ENCODE data around the gene IMPA2. TPM values are rescaled to one million over a fixed set of nuclear protein-coding genes. Genes with fewer than 3 reads are reported as not detected.
"Not testable (repeated sequence)": the region's sequence is repeated elsewhere in the genome, so short reads cannot be mapped to it uniquely, and the experiment has no call there.

Gene IMPA2
- total RNA-seq, 4 donors from 2014 or later: 112 to 385 (median 215) TPM

DNA sequence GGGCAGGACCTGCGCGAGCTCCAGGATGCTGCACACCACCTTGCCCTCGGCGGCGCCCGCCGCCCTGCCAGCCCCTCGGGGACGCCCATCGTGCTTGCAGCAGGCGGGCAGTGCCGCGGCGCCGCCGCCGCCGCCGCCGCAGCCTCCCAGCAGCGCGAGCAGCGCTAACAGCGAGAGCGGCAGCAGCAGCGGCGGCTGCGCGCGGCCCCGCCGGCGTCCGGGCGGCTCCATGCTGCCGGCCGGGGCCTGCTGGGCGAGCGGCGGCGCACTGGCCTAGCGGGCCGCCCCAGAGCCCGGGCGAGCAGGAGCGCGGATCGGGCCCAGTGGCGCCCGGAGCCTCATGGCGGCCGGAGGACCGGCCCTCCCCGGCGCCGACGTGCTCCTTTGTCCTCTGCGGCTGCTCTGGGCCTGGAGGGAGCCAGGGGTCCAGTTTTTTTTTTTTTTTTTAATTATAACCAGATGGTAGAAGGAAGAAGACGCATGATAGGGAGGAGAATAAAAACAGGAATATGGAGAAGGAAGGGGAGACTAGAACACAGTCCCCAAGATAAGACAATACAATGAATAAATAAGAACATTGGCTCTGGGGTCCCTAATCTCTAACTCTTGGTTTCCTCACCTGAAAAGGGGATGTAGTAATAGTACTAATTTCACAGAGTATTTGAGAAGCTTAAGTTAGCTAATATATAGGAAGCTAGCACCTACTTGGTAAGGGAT is 95.3 kb downstream of the IMPA2 start:
- Histone ChIP-seq H3K36me3 (no peaks in the 10 kb centered on the region), H3K27ac (peak overlapping the region in 3 of 4 donors; percentile 64 to 78 (median 70)), H3K4me1 (no peaks in the 10 kb centered on the region), H3K4me3 (peak overlapping the region in 1 of 2 donors; percentile 46), H3K9me3 (no peaks in the 10 kb centered on the region), H3K27me3 (no peaks in the 10 kb centered on the region)
- WGBS, 2 donors (ENCODE audit: low coverage in 1 of 2): 40 to 50% methylated on average over 1 of the region's 59 CpGs
- peak; percentile 92 for ATAC-seq
- TF ChIP-seq, protein P1, sequence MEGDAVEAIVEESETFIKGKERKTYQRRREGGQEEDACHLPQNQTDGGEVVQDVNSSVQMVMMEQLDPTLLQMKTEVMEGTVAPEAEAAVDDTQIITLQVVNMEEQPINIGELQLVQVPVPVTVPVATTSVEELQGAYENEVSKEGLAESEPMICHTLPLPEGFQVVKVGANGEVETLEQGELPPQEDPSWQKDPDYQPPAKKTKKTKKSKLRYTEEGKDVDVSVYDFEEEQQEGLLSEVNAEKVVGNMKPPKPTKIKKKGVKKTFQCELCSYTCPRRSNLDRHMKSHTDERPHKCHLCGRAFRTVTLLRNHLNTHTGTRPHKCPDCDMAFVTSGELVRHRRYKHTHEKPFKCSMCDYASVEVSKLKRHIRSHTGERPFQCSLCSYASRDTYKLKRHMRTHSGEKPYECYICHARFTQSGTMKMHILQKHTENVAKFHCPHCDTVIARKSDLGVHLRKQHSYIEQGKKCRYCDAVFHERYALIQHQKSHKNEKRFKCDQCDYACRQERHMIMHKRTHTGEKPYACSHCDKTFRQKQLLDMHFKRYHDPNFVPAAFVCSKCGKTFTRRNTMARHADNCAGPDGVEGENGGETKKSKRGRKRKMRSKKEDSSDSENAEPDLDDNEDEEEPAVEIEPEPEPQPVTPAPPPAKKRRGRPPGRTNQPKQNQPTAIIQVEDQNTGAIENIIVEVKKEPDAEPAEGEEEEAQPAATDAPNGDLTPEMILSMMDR (IDR thresholded peaks at IDR 0.05): no peak
- TF ChIP-seq POLR2A (IDR thresholded peaks at IDR 0.05) (no peak), POLR2AphosphoS5 (IDR thresholded peaks at IDR 0.05) (no peak), EP300 (IDR thresholded peaks at IDR 0.05) (no peak)

DNA sequence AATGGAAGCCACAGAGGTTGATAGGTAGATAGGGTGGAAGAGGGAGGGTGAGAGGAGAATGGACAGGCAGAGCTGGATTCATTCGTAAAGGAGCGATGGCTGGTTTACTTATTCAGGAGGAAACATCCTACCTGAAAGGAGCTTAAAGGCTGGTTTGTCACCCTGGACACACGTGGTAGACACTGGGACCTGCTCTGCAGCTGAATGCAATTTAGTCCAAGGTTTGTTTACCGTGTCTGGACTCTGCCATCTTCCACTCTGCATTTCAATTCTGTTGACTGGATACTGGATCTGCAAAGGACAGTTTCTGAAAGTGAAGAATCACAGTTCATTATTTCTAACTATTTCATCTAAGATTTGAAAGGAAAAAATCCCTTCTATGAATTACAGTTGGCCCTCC is 96.7 kb downstream of the IMPA2 start:
- not testable (repeated sequence) for H3K27me3 ChIP-seq, H3K36me3 ChIP-seq, ATAC-seq, H3K27ac ChIP-seq, H3K9me3 ChIP-seq, H3K4me1 ChIP-seq, H3K4me3 ChIP-seq
- WGBS, 2 donors (ENCODE audit: low coverage in 1 of 2): 79% methylated on average over 2 of the region's 4 CpGs; no CpG with 5 or more reads in 1 of the 2 donors

DNA sequence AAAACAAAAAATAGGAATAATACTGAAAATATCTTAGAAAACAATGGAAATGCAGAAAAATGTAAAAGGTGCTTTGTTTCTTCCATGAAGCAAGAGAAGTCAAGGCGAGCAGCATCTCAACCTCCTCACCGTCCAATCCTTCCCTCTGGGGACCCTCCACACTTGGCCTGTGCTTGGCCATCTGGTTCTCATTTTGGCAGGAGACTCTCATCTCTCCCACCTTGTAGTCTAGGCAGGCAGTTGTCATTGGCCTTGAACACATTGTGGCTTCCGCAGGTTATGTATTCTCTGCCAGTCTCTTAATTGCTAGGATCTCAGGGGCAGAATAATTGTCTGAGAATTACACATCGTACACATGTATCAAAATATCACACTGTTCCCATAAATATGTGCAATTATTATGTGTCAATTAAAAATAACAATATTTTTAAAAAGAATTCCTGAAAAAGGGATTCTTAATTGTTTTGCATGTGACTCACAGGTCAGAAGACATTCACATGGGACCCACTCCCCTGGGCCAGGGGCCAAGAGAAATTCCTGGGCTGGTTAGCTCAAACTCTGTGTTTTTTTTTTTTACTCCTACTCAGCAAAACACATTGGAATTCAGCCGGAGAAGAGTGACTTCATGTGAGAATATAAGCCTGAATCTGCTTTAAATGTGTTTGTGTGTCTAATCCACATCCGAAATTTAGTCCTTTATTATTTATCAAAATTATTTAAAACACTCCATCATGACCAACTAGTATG is 98.4 kb downstream of the IMPA2 start:
- Histone ChIP-seq H3K36me3 (no peaks in the 10 kb centered on the region), H3K9me3 (no peaks in the 10 kb centered on the region), H3K27ac (no peak overlapping the region), H3K4me1 (no peaks in the 10 kb centered on the region), H3K27me3 (no peaks in the 10 kb centered on the region), H3K4me3 (no peak overlapping the region)
- 52 to 67% methylated on average over 5 to 6 of the region's 6 CpGs for WGBS, 2 donors (ENCODE audit: low coverage in 1 of 2)
- TF ChIP-seq EP300 (IDR thresholded peaks at IDR 0.05) (no peak), POLR2A (IDR thresholded peaks at IDR 0.05) (no peak), POLR2AphosphoS5 (IDR thresholded peaks at IDR 0.05) (no peak)
- TF ChIP-seq, protein P1 (IDR thresholded peaks at IDR 0.05): no peak
- ATAC-seq: no peak

Small RNA genes lying within 50 kb of the gene (small RNA-seq; reads per million reads assigned to genes)
- 0 reads per million in 4 donors for gene AP001542.1

Other genes starting within 250 kb of the IMPA2 start
- 10 to 100 TPM; 46.0 to 71.6 (median 52.8) TPM for gene CHMP1B, start 130.1 kb upstream of the IMPA2 start, total RNA-seq
- gene MPPE1, start 73.2 kb upstream of the IMPA2 start, total RNA-seq: 10 to 100 TPM; 19.5 to 33.8 (median 21.4) TPM
- not detected for gene ANKRD62, start 112.3 kb downstream of the IMPA2 start, total RNA-seq

All from gastroesophageal sphincter (tissue), 4 donors.